ENCODE measurements around the gene LRRC8D.
A peak's percentile ranks its signal among the peaks of the same experiment; 100 is the strongest.

Gene LRRC8D

DNA sequence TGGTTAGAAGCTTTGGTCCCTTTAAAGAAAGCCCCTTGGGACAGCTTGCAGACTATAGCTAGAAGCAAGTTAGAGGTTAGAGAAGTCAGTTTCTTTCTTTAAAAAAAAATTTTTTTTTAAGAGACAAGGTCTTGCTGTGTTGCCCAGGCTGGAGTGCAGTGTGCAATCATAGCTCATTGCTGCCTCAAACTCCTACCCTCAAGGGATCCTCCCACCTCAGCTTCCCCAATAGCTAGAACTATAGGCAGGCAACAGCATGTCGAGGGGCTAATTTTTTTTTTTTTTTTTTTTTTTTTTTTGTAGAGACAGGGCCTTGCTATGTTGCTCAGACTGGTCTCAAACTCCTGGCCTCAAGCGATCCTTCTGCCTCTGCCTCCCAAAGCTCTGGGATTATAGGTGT is 129.9 kb downstream of the LRRC8D start:
- H3K4me3 ChIP-seq (replicated peaks; ENCODE audit: low read depth, low read length) = no peak overlapping the region
- TF ChIP-seq, protein P1, sequence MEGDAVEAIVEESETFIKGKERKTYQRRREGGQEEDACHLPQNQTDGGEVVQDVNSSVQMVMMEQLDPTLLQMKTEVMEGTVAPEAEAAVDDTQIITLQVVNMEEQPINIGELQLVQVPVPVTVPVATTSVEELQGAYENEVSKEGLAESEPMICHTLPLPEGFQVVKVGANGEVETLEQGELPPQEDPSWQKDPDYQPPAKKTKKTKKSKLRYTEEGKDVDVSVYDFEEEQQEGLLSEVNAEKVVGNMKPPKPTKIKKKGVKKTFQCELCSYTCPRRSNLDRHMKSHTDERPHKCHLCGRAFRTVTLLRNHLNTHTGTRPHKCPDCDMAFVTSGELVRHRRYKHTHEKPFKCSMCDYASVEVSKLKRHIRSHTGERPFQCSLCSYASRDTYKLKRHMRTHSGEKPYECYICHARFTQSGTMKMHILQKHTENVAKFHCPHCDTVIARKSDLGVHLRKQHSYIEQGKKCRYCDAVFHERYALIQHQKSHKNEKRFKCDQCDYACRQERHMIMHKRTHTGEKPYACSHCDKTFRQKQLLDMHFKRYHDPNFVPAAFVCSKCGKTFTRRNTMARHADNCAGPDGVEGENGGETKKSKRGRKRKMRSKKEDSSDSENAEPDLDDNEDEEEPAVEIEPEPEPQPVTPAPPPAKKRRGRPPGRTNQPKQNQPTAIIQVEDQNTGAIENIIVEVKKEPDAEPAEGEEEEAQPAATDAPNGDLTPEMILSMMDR (IDR thresholded peaks at IDR 0.05; ENCODE audit: insufficient read depth, low read length, poor library complexity, severe bottlenecking) = no peak

DNA sequence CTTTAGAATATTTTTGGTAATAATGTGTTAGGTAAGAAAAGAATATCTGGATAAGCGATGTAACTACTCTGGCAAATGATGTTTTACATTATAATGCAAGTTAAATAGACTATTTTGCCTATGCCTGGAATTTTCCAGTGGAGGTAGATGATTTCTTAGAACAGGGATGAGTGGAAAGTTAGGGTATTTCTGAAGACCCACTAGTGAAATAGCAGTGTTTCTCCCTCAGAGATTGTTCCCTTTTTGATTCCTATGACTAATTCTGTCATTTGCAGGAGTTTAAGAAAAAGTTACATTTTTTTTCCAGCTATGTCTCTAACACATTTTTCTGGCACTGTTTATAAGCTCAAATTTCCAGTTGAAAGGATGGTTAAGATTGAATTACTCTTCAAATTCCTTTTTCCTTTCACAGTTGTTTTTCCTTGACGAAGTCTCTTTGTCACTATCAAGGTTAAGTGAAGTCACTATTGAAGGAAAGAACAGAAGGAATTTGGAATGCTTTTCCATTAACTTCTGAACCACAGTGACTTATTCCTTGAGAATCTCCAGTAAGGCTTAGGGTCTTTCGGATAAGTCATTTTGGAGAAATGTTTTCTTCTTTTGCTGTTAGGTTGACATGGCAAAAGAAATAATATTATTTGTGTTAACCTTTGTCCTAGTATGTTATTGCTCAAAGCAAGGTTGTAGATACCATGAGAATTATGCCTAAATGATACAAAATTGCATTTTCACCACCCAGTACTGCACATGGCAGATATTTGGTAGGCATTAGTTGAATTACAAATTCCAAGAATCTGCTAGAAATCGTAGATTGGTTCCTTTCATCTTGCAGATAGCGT is 131.2 kb downstream of the LRRC8D start:
- Histone ChIP-seq H3K4me3 (replicated peaks; ENCODE audit: low read depth, low read length) (no peak overlapping the region), H3K27me3 (replicated peaks; ENCODE audit: control insufficient read depth, insufficient read depth, low read length) (no peaks in the 10 kb centered on the region), H3K36me3 (ENCODE audit: control insufficient read depth, insufficient read depth, low read length) (no peaks in the 10 kb centered on the region)
- TF ChIP-seq, protein P1 (IDR thresholded peaks at IDR 0.05; ENCODE audit: insufficient read depth, low read length, poor library complexity, severe bottlenecking) = no peak
- no peak for DNase-seq (ENCODE audit: extremely low read depth, insufficient read length)

More for the DNA sequence above, 129.9 kb downstream of the LRRC8D start:
- Histone ChIP-seq H3K36me3 (ENCODE audit: control insufficient read depth, insufficient read depth, low read length) (no peaks in the 10 kb centered on the region), H3K27me3 (replicated peaks; ENCODE audit: control insufficient read depth, insufficient read depth, low read length) (no peaks in the 10 kb centered on the region)
- DNase-seq (ENCODE audit: extremely low read depth, insufficient read length) = no peak

GRCh38 chr1:89952605-89953130 is 131.8 kb downstream of the LRRC8D start:
- H3K27me3 ChIP-seq (replicated peaks; ENCODE audit: control insufficient read depth, insufficient read depth, low read length) = no peaks in the 10 kb centered on the region

DNA sequence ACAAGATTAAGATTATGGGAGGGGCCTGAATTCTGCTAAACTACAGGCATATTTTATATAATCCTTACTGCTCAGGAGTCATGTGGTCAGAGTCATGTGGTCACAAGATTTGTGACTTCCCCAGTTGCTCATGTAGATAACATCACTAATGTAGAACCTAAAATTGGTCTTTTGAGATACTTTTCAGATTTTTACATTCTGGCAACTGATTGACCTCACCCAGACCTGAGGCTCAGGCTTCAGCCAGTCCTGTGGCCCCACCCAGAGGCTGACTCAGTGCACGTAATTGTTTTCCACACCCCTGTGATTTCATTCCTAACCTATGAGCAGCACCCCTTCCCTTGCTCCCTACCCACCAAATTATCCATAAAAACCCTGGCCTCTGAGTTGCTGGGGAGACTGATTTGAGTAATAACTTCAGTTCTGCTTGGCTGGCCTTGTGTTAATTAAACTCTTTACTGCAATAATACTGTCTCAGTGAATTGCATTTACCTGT is 132.3 kb downstream of the LRRC8D start:
- TF ChIP-seq, protein P1 (IDR thresholded peaks at IDR 0.05; ENCODE audit: insufficient read depth, low read length, poor library complexity, severe bottlenecking) = peak; percentile 31
- Histone ChIP-seq H3K27me3 (replicated peaks; ENCODE audit: control insufficient read depth, insufficient read depth, low read length) (no peaks in the 10 kb centered on the region), H3K4me3 (replicated peaks; ENCODE audit: low read depth, low read length) (no peak overlapping the region), H3K36me3 (ENCODE audit: control insufficient read depth, insufficient read depth, low read length) (no peaks in the 10 kb centered on the region)
- peak; percentile 31 for DNase-seq (ENCODE audit: extremely low read depth, insufficient read length)

More at GRCh38 chr1:89952605-89953130, 131.8 kb downstream of the LRRC8D start:
- no peaks in the 10 kb centered on the region for H3K36me3 ChIP-seq (ENCODE audit: control insufficient read depth, insufficient read depth, low read length)
- no peak overlapping the region for H3K4me3 ChIP-seq (replicated peaks; ENCODE audit: low read depth, low read length)
- TF ChIP-seq, protein P1 (IDR thresholded peaks at IDR 0.05; ENCODE audit: insufficient read depth, low read length, poor library complexity, severe bottlenecking) = no peak
- no peak for DNase-seq (ENCODE audit: extremely low read depth, insufficient read length)

GRCh38 chr1:89953929-89954328 is 133.1 kb downstream of the LRRC8D start:
- no peak for DNase-seq (ENCODE audit: extremely low read depth, insufficient read length)
- Histone ChIP-seq H3K36me3 (ENCODE audit: control insufficient read depth, insufficient read depth, low read length) (no peaks in the 10 kb centered on the region), H3K4me3 (replicated peaks; ENCODE audit: low read depth, low read length) (no peak overlapping the region), H3K27me3 (replicated peaks; ENCODE audit: control insufficient read depth, insufficient read depth, low read length) (no peaks in the 10 kb centered on the region)
- TF ChIP-seq, protein P1 (IDR thresholded peaks at IDR 0.05; ENCODE audit: insufficient read depth, low read length, poor library complexity, severe bottlenecking) = no peak
